Liver (tissue), 9 donors: ENCODE results near the gene PLXDC2. TPM values are rescaled to one million over a fixed set of nuclear protein-coding genes. Genes with fewer than 3 reads are reported as not detected.

Experiments
- DNase-seq: peaks from one replicate; pipeline ENCODE4 v3.0.0-alpha.2; 2017; ENCODE audit warnings: low spot score
- H3K27ac ChIP-seq, 2 donors: one replicate each; pipeline ENCODE4 v1.7.0; 2013; ENCODE audit warnings: inconsistent platforms in 2 of 2, low read length in 2 of 2, control low read depth in 1 of 2, low read depth in 1 of 2, mild to moderate bottlenecking in 1 of 2
- H3K27me3 ChIP-seq, 4 donors: one replicate each; pipeline versions ENCODE4 v1.6.1 to v1.7.0; 2013; ENCODE audit warnings: low read length in 3 of 4, inconsistent platforms in 1 of 4, mild to moderate bottlenecking in 1 of 4, moderate library complexity in 1 of 4; ENCODE audit not compliant: control insufficient read depth in 4 of 4, insufficient read depth in 4 of 4
- H3K36me3 ChIP-seq, 4 donors: one replicate each; pipeline versions ENCODE4 v1.6.1 to v1.7.0; 2013; ENCODE audit warnings: low read length in 3 of 4, mild to moderate bottlenecking in 3 of 4, low read depth in 1 of 4, moderate library complexity in 1 of 4; ENCODE audit not compliant: control insufficient read depth in 4 of 4, insufficient read depth in 3 of 4
- H3K4me1 ChIP-seq, 4 donors: one replicate each; pipeline versions ENCODE4 v1.6.1 to v1.7.0; 2013; ENCODE audit warnings: low read length in 3 of 4, mild to moderate bottlenecking in 3 of 4, moderate library complexity in 1 of 4; ENCODE audit not compliant: control insufficient read depth in 4 of 4, insufficient read depth in 4 of 4
- H3K4me3 ChIP-seq, 3 donors: one replicate each; pipeline versions ENCODE4 v1.6.1 to v1.7.0; 2013; ENCODE audit warnings: low read length in 3 of 3, control low read depth in 1 of 3, low read depth in 1 of 3, mild to moderate bottlenecking in 1 of 3
- H3K9ac ChIP-seq, 2 donors: one replicate each; pipeline ENCODE4 v1.7.0; 2013; ENCODE audit warnings: low read length in 2 of 2, mild to moderate bottlenecking in 2 of 2, moderate library complexity in 2 of 2, control low read depth in 1 of 2, low read depth in 1 of 2
- H3K9me3 ChIP-seq, 4 donors: one replicate each; pipeline versions ENCODE4 v1.6.1 to v1.7.0; 2013; ENCODE audit warnings: low read length in 3 of 4; ENCODE audit not compliant: control insufficient read depth in 4 of 4
- EGR1 ChIP-seq, 2 donors: IDR thresholded peaks; 2 replicates each; pipeline ENCODE4 v1.6.1; 2016 to 2018; ENCODE audit warnings: antibody characterized with exemption in 2 of 2, low read depth in 2 of 2
- FOXA1 ChIP-seq: IDR thresholded peaks from 2 replicates; pipeline ENCODE4 v1.6.1; 2016; ENCODE audit warnings: antibody characterized with exemption
- FOXA2 ChIP-seq: IDR thresholded peaks from 2 replicates; pipeline ENCODE4 v1.6.1; 2016; ENCODE audit warnings: antibody characterized with exemption
- GABPA ChIP-seq, 2 donors: IDR thresholded peaks in 1 of 2; conservative IDR thresholded peaks in 1 of 2; 2 replicates each; pipeline ENCODE4 v1.6.1; 2016; ENCODE audit warnings: antibody characterized with exemption in 2 of 2, mild to moderate bottlenecking in 1 of 2, moderate library complexity in 1 of 2
- HNF4A ChIP-seq, 2 donors: conservative IDR thresholded peaks; 2 replicates each; pipeline ENCODE4 v1.6.1; 2016; ENCODE audit warnings: antibody characterized with exemption in 2 of 2, mild to moderate bottlenecking in 2 of 2
- HNF4G ChIP-seq: IDR thresholded peaks from 2 replicates; pipeline ENCODE4 v1.6.1; 2016; ENCODE audit warnings: antibody characterized with exemption
- NR2F2 ChIP-seq: IDR thresholded peaks from 2 replicates; pipeline ENCODE4 v1.6.1; 2016; ENCODE audit warnings: antibody characterized with exemption
- RAD21 ChIP-seq, 2 donors: IDR thresholded peaks; 2 replicates each; pipeline ENCODE4 v1.6.1; 2016; ENCODE audit warnings: antibody characterized with exemption in 2 of 2, mild to moderate bottlenecking in 2 of 2
- RXRA ChIP-seq, 2 donors: IDR thresholded peaks; 2 replicates each; pipeline ENCODE4 v1.6.1; 2017 to 2018; ENCODE audit warnings: antibody characterized with exemption in 2 of 2, mild to moderate bottlenecking in 1 of 2
- SP1 ChIP-seq: IDR thresholded peaks from 2 replicates; pipeline ENCODE4 v1.6.1; 2018; ENCODE audit warnings: antibody characterized with exemption, mild to moderate bottlenecking
- TAF1 ChIP-seq: conservative IDR thresholded peaks from 2 replicates; pipeline ENCODE4 v1.6.1; 2016; ENCODE audit warnings: antibody characterized with exemption, mild to moderate bottlenecking
- YY1 ChIP-seq: IDR thresholded peaks from 2 replicates; pipeline ENCODE4 v1.6.1; 2016; ENCODE audit warnings: antibody characterized with exemption, mild to moderate bottlenecking
- WGBS: extraction: QIAGEN DNeasy Blood & Tissue Kit; methylation state at CpG from one replicate; pipeline ENCODE4 v1.1.7; 2013; 5-methylcytosine and 5-hydroxymethylcytosine counted together
- polyA plus RNA-seq, 2 donors: library from polyadenylated mRNA; stranded (reverse) in 1 of 2; unstranded in 1 of 2; fragments of 200-250 nt in 1 of 2; fragments of >200 nt in 1 of 2; fragmentation: Nextera tagmentation in 1 of 2; extraction: Ambion mirVana in 1 of 2; gene quantifications; one replicate each; pipeline versions ENCODE4 v1.2.1 to v1.2.3, GENCODE V29; 2013 to 2015
- total RNA-seq, 2 donors: library from RNA; depleted of rRNA; stranded (reverse); fragments of >200 nt; gene quantifications; one replicate each; pipeline ENCODE4 v1.2.3, GENCODE V29; 2014
- TF ChIP-seq, protein P1 (sequence below): IDR thresholded peaks from 2 replicates; pipeline ENCODE4 v1.6.1; 2016; ENCODE audit warnings: antibody characterized with exemption
- TF ChIP-seq, protein P2 (sequence below): IDR thresholded peaks from 2 replicates; pipeline ENCODE4 v1.6.1; 2016; ENCODE audit warnings: antibody characterized with exemption
- TF ChIP-seq, protein P3 (sequence below): fragments of 150-350 bp; IDR thresholded peaks from 2 replicates; pipeline ENCODE4 v1.5.1; 2017; ENCODE audit warnings: improper control_type of control experiment, low read depth, low read length; ENCODE audit not compliant: missing input control
- donor health status: healthy.
- donor health status: healthy.
- donor health status: healthy.
- donor health status: healthy.
- donor health status: healthy.

PLXDC2 gene
- total and polyA plus RNA-seq, 4 donors, result 1.4 to 5.1 (median 2.4) TPM

DNA sequence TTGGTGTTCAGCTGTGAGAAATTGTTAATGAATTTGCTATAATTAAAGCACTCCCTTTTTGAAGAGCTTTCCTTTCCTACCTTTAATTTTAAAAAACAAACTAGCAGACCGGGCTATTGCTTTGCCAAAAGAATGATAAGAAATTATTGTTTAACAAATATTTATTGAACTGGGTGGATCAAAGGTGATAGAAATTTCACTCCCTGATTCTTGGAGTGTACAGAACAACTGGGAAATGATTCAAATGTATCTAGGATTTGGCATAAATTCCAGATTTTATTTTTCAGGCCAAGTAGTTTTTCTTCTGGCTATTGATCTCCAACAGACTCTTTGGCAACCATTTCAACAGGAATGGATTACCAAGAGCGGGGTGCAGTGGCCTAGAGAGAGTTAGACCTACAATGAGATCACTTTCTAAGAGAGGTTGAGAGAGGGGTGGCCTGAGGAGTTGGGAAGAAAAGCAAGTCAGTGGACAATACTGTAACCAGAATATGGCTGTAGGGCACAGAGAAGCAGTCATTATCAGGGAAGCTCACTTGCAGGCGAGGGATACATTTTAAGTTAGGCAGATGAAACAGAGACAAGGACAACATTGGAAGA lies 71.9 kb downstream of the PLXDC2 start:
- Histone ChIP-seq H3K9me3 (no peaks in the 10 kb centered on the region), H3K36me3 (no peaks in the 10 kb centered on the region), H3K27me3 (no peaks in the 10 kb centered on the region), H3K4me1 (peaks cover 0 to 12% (median 5%) of the 10 kb centered on the region in 4 donors), H3K9ac (no peak overlapping the region), H3K4me3 (no peak overlapping the region), H3K27ac (no peak overlapping the region)
- TF ChIP-seq FOXA2 (no peak), YY1 (no peak), TAF1 (no peak)
- no peak for DNase-seq
- 54% methylated on average over 3 of the region's 3 CpGs for WGBS

DNA sequence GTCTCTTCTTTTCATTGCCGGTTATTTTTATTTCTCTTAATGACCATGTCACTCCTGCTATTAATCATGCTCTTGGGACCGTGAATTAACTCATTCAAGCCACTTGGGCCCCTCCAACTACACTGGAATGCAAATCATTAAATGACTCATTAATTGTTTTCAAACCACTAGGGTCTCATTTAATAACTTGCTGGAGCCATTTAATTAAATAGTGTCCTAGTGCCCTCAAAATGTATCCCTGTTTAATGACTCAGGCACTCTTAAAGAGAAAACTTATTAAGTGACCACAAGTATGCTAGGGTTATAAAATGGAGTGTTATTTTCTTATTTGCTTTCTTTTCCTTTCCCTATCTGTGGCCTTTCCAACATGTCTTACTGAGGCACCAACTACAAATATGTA lies 73.0 kb downstream of the PLXDC2 start:
- TF ChIP-seq FOXA1, result no peak
- TF ChIP-seq TAF1, result no peak
- no peak for TF ChIP-seq HNF4A (conservative IDR thresholded peaks at IDR 0.05)
- no peak for TF ChIP-seq FOXA2
- TF ChIP-seq, protein P1, sequence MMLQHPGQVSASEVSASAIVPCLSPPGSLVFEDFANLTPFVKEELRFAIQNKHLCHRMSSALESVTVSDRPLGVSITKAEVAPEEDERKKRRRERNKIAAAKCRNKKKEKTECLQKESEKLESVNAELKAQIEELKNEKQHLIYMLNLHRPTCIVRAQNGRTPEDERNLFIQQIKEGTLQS, result no peak
- TF ChIP-seq RXRA (IDR thresholded peaks at IDR 0.05), result no peak
- peaks cover 0 to 12% (median 5%) of the 10 kb centered on the region in 4 donors for H3K4me1 ChIP-seq

DNA sequence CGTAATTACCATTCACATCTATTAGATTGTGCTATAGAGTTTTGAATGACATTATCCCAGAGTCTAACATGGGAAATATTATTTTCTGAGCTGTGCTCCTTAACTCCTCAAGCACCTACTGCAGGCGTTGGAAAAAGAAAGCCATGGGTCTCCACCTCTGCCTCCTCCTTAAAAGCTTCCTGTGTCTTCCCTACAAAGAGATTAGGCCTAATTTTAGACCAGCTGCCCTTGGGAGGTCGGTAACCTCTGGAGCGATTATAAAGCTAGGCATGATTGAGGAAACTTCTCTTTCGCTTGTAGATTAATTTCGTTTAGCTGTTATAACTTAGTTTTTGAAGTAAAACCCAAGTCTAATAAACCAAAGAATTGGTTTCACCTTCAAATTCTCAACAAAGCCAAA lies 75.2 kb downstream of the PLXDC2 start:
- no peak overlapping the region for H3K9ac ChIP-seq
- no peak overlapping the region for H3K4me3 ChIP-seq
- 75% methylated on average over 6 of the region's 6 CpGs for WGBS
- H3K27ac ChIP-seq, result no peak overlapping the region
- H3K36me3 ChIP-seq, result no peaks in the 10 kb centered on the region
- no peak for TF ChIP-seq FOXA2
- TF ChIP-seq RXRA (IDR thresholded peaks at IDR 0.05), result peak in 1 of 2 donors; percentile 8
- TF ChIP-seq TAF1, result no peak
- TF ChIP-seq NR2F2, result peak; percentile 58
- TF ChIP-seq, protein P2, sequence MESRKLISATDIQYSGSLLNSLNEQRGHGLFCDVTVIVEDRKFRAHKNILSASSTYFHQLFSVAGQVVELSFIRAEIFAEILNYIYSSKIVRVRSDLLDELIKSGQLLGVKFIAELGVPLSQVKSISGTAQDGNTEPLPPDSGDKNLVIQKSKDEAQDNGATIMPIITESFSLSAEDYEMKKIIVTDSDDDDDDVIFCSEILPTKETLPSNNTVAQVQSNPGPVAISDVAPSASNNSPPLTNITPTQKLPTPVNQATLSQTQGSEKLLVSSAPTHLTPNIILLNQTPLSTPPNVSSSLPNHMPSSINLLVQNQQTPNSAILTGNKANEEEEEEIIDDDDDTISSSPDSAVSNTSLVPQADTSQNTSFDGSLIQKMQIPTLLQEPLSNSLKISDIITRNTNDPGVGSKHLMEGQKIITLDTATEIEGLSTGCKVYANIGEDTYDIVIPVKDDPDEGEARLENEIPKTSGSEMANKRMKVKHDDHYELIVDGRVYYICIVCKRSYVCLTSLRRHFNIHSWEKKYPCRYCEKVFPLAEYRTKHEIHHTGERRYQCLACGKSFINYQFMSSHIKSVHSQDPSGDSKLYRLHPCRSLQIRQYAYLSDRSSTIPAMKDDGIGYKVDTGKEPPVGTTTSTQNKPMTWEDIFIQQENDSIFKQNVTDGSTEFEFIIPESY, result no peak
- H3K9me3 ChIP-seq, result no peaks in the 10 kb centered on the region
- no peaks in the 10 kb centered on the region for H3K27me3 ChIP-seq
- H3K4me1 ChIP-seq, result peaks cover 0 to 12% (median 5%) of the 10 kb centered on the region in 4 donors
- DNase-seq, result no peak

More for the DNA sequence above, 73.0 kb downstream of the PLXDC2 start:
- no peak overlapping the region for H3K27ac ChIP-seq
- no peak overlapping the region for H3K4me3 ChIP-seq
- no peaks in the 10 kb centered on the region for H3K36me3 ChIP-seq
- DNase-seq, result no peak
- WGBS, result 87% methylated on average over 2 of the region's 2 CpGs
- H3K27me3 ChIP-seq, result no peaks in the 10 kb centered on the region
- H3K9ac ChIP-seq, result no peak overlapping the region
- no peaks in the 10 kb centered on the region for H3K9me3 ChIP-seq

DNA sequence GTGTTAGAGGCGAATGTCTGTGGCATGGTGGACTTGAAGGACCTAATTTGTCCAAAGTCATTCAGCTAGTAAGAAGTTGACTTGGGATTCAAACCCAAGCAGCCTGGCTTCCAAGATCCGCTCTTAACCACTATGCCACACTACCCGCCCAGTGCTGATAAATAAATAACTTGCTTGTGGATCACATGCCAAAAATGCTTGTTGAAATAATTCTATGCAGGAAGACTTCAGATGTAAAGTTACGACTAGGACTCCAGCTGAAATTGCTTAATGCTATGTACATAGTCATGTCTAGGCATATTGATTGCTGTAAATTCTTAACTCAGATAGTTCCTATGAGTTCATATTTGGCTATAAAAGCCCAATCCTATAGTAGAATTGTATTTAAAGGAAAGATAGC lies 76.0 kb downstream of the PLXDC2 start:
- WGBS, result 84% methylated on average over 4 of the region's 4 CpGs
- Histone ChIP-seq H3K36me3 (no peaks in the 10 kb centered on the region), H3K27me3 (no peaks in the 10 kb centered on the region), H3K9ac (no peak overlapping the region), H3K9me3 (no peaks in the 10 kb centered on the region), H3K4me3 (no peak overlapping the region), H3K27ac (no peak overlapping the region), H3K4me1 (peaks cover 0 to 12% (median 5%) of the 10 kb centered on the region in 4 donors)
- no peak for DNase-seq
- TF ChIP-seq, protein P3, sequence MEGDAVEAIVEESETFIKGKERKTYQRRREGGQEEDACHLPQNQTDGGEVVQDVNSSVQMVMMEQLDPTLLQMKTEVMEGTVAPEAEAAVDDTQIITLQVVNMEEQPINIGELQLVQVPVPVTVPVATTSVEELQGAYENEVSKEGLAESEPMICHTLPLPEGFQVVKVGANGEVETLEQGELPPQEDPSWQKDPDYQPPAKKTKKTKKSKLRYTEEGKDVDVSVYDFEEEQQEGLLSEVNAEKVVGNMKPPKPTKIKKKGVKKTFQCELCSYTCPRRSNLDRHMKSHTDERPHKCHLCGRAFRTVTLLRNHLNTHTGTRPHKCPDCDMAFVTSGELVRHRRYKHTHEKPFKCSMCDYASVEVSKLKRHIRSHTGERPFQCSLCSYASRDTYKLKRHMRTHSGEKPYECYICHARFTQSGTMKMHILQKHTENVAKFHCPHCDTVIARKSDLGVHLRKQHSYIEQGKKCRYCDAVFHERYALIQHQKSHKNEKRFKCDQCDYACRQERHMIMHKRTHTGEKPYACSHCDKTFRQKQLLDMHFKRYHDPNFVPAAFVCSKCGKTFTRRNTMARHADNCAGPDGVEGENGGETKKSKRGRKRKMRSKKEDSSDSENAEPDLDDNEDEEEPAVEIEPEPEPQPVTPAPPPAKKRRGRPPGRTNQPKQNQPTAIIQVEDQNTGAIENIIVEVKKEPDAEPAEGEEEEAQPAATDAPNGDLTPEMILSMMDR, result no peak
- TF ChIP-seq GABPA (IDR thresholded peaks at IDR 0.05 in 1 of 2, conservative IDR thresholded peaks at IDR 0.05 in 1 of 2) (no peak), YY1 (no peak), HNF4A (conservative IDR thresholded peaks at IDR 0.05) (no peak), RAD21 (IDR thresholded peaks at IDR 0.05) (no peak), EGR1 (IDR thresholded peaks at IDR 0.05; ENCODE audit: low read depth in 2 of 2) (no peak), FOXA1 (no peak), SP1 (no peak), HNF4G (no peak)
- TF ChIP-seq, protein P1, result no peak
- TF ChIP-seq, protein P2, result no peak
